Left hindlimb (tissue), 1 donor: ENCODE data around the gene STRN3.
"Not testable (repeated sequence)": the region's sequence is repeated elsewhere in the genome, so short reads cannot be mapped to it uniquely, and the experiment has no call there.

Source experiments
- DNase-seq: peaks from one replicate; pipeline ENCODE4 v3.0.0-alpha.2; 2018

Gene STRN3

DNA sequence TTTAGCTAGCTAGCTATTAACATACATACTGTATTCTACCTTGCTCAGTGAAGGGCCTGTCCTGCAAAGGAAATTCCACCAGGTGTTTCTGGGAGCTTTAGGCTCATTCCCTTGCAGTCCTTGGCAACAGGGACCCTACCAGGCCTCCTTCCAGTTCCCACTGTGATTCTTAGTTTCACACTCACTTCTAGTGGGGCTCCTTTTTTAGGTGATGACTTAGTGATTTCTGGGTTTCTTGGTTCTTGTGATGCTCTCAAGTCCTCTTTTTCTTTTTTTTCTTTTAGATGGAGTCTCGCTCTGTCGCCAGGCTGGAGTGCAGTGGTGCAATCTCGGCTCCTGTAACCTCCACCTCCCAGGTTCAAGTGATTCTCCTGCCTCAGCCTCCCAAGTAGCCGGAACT, 10.4 kb upstream of the STRN3 start:
- no peak for DNase-seq

DNA sequence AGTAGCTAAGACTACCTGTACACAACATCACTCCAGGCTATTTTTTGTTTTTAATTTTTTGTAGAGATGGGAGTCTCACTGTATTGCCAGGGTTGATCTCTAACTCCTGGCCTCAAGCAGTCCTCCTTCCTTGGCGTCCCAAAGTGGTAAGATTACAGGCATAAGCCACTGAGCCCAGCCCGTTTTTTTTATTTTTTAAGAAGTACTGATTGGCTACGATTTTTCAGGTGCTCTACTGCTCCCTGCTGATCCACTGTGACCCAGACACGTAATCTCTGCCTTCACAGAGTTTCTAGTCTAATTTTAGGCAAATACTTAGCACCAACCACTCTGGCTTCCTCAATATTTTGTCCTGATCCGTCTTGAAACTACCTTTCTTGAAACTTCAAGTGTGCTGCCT, 4.3 kb upstream of the STRN3 start:
- DNase-seq = no peak

DNA sequence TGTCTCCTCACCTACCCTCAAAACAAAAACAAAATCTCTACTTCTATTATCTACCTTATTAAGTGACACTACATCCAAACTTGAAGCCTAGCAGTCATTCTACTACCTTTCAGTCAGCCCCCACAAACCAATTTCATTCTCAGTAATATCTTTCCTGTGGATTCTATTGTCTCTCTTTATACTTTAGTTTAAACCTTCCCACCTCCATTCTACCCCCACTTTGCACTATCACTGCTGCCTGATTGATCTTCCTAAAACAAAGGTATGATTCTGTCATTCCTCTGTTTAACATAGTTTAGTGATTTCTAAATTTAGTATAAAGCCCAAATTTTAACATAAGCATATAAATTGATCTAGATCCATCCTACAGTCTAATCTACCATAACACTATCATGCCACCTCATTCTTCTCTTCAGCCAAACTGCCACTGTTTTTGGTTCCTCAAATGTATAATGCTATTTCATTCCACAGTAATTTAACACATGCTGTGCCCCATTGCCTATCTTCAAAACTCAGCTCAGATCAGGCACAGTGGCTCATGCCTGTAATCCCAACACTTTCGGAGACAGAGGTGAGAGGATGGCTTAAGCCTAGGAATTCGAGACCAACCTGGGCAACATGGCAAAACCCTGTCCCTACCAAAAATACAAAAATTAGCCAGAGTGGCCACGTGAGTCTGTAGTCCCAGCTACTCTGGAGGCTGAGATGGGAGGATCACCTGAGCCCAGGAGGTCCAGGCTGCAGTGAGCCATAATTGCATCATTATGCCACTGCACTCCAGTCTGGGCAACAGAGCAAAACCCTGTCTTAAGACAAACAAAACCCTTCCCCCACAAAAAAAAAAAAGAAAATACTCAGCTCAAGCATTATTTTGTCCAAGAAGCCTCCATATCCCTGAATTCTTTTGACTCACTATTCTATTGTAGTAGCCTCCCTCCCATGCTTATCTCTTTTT, 3.1 kb upstream of the STRN3 start:
- no peak for DNase-seq

DNA sequence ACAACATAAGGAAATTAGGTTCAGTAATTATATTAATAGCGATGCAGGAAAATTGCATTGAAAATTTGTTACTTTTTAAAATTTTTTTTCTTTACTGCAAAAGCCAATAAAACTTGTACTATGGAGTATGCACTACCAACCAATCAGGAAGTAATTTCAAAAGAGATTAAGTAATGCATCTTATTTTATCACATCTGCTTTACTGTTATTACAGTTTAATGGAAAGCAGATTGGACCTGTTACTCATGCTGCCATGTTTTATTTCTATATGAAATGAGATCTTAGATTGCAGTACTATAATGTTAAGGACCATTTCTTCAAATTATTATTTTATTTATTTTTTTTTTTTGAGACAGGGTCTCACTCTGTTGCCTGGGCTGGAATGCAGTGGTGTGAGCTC, 1.7 kb upstream of the STRN3 start:
- DNase-seq = no peak

DNA sequence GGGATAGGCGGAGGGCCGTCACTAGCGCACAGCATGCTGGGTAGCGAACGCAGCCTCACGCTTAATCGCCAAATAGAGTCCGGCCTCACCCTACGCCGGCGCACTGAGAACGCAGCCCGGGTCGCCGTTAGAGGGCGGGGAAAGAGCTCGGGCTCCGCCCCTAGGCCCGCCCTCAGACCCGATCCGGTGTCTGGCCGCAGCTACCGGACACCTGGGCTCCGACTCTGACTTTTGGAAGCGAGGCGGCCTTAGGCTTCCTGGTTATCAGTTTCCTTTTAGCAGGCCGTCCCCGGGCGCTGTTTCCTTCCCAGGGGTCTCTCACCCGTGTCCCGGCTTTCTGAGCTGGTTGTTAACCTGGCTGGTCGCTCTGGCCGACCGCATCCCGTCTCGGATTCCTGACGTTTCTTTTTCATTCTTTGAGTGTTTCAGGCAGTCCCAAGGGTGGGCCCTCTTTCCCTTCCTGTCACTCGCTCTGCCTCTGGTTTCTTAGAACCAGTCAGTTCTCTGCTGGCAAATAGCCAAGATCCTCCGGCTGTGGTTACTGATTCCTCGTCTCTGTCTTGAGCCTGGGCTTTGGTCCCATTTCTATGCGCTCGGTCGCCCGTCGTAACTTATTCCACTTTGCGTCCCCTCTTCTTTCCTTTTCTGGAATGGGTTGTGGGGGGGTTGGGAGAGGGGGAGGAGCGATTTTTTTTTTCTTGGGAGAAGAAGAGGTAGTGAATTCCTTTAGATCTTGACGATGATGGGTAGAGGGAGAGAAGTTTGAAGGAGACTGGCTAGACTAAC, 464 bp upstream of the STRN3 start:
- DNase-seq = peak; percentile 98

DNA sequence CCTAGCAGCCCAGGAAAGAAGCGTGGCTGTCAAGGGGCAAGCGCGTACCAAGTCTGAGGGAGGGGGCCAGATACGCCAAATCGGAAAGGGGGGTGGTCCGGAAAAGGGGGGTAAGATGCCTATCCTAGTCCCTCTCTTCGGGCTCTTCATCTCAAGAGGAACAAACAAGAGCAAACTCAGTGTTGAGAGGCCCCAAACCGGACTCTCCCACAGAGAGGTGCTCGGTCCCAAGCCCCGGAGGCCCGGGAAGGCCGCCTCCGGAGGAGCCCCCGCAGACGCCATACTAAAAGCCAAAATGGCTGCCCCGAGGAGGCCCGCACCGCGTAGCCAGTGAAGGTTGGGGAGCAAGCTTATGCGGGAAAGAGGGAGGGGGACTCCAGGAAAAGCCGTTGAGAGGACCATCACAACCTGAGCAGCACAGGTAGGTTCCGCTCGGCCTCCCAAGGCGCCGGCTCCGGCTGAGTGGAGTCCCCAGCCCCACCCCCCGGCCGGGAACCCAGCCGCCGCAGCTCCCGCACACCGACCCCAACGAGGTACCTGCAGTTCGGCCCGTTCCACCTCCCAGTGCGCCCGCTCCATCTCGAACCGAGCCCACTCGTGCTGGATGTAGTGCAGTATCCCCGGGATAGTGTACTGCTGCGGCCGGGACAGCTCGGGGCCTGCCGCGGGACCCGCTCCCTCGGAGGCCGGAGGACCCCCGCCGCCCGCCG, 657 bp downstream of the STRN3 start, which contains the start of gene AP4S1:
Gene AP4S1 (plus strand): TSS at position 283 of the 710 bp plus-strand sequence. CDS start 40,548 bp downstream, outside the sequence.
- DNase-seq = peak; percentile 69

DNA sequence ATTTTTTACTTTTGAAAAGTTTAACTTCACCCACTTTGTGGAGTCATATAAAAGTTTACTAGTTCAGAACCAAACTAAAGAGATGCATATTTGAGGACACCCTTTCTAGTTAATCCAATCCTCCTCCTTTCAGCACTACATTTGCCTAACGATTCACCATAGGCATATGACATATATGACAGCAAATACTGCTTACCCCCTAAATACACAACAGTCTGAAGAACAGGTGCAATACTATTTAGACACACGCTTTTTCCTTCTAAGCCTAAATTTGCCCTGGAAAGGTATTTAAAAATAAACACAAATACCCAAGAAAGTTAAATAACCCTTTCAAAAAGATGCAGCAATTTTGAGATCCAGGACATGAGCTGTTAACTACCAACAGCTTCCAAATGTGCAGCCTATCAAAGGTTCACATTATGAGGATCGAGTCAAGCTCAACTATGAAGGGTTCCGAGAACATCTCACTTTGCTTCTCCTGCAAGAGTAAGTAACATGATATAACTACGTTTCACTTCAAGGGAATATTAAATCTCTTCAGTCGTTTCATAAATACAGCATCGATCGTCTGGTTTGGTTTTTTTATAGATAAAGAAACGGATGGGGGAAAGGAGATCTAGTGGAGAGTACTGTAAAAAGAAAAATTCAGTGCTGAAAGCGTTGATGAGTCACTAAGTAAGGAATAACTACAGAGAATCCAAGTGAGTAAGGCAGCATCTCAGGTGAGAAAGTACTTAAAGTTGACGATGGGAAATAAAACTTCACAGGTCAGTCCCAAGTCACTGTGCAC, 1.4 kb downstream of the STRN3 start:
- no peak for DNase-seq

DNA sequence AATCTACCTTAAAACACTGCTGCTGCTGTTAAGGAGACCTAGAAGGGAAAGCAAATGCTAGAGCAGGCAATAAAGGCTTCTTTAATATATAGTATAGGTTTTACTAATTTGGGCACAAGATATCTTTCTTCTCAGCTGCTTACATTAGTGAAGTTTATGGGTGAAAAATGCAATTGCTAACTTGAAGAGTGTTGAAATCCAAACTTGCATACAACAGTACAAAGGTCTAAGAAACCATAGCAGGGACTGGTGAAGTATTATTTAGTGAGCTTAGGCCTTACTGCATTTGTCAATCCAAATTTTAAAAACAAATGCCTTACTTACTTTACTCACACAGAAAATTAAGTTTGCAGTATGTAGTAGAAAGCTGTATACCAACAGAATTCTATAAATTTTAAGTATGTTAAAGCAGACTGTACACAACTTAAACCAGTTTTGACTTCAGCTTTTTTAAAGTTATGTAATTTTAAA, 2.1 kb downstream of the STRN3 start:
- no peak for DNase-seq

DNA sequence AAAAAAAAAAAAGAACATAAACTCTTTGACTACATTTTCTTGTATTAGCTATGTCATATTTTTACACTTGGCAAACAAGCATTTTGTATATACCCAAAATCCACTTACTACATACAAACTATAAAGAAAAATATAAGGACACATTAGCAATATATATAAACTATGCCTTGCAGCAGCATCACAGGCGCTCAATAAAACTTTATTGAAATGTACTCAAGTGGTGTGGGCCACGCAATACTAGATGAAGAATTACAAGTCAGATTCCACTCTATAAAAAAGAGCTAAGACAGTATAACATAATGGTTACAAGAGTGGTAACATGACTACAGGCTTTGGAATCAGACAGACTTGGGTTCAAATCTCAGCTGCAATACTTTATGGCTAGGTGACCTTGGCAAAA, 3.8 kb downstream of the STRN3 start:
- no peak for DNase-seq

DNA sequence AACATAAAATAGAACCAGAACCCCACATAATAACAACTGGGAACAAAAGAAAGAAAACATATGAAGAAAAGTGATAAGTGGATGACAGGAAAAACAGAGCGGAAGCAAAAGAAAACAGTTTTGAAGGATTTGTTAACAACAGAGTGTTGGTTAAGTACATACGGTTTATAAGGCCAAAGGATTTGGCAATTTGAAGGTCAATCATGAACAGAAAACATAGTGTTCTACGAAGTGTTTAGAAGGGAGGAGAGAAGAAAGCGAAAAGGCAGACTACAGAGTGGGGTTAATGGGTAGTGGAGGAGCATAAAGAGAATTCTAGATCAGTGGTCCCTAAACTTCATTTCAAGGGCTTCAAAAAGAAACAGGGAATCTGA, 4.6 kb downstream of the STRN3 start:
- DNase-seq = no peak

DNA sequence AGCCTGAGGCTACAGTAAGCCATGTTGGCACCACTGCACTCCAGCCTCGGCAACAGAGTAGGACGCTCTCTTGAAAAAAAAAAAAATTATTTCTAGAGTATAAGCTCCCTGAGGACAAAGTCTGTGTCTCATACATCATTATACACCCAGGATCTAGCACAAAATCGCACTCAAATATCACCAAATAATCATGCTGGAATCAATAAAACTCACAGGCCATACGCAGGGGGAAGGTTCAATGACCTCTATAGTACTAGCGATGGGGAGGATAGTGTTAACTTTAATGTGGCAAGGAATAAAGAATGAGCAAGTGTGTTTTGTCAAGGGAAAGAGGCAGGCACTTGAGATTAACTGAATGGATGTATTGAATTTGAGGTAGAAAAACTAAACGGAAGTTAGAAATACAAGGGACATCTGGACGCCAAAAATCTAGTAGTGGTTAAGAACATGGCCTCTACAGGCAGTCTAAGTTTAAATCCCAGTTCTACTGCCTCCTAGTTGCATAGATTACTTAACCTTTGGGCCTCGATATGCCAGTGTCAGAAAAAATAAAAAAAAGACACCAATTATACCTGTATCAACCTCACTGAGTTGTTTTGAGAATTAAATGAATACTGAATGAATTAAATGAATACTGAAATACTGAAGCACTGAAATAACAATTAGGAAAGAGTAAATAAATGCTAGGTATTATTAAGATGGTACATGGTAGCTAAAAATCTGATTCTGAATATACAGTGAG, 5.2 kb downstream of the STRN3 start:
- DNase-seq = no peak

DNA sequence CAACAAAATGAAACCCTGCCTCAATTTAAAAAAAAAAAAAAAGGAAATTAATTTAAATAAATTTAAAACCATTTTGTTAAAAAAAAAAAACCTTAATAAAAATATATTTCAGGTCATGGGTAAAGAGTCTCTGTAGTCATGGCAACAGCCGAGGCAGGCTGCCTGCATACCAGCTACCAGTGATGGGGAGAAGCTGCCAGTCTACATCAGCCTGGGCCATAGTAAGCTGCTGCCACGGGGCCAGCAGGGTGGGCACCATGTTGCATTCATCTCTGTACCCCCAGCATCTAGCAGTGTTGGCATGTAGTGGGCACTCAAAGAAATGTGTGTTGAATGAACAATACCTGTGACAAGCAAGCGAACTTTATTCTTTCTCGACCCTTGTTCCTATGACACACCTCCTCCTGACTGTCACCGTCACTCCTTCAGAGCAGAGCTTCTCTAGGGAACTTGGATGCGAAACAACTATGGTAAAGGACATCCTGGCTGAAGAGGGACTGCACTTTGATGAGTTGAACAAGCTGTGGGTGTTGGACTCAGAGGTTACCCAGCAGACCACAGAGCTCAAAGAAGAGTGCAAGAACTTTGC, 8.0 kb downstream of the STRN3 start:
- DNase-seq = no peak

DNA sequence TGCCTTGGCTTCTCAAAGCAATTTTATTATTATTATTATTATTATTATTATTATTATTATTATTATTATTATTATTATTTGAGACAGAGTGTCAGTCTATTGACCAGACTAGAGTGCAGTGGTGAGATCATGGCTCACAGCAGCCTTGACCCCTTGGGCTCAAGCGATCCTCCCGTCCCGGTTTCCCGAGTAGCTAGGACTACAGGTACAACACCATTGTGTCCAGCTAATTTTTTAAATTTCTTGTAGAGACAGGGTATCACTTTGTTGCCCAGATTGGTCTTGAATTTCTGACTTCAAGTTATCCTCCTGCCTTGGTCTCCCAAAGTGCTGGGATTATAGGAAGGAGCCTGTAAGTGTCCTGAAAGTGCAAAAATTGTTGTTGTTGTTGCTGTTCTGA, 12.3 kb downstream of the STRN3 start:
- no peak for DNase-seq

DNA sequence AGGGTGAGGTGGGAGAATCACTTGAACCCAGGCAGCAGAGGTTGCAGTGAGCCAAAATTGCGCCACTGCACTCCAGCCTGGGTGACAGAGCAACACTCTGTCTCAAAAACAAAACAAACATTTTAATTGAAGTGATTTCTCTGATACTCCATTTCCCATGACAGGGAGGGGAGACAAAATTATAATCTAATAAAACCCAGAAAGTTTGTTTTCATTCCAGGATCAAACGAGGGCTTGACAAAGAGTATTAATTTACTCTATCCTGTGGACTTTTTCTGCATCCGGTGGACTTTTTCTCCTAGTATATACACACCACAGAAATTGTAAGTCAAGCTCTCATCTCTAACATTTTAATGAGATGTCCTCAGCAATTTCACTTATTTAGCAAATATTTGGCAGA, 15.2 kb downstream of the STRN3 start:
- no peak for DNase-seq

DNA sequence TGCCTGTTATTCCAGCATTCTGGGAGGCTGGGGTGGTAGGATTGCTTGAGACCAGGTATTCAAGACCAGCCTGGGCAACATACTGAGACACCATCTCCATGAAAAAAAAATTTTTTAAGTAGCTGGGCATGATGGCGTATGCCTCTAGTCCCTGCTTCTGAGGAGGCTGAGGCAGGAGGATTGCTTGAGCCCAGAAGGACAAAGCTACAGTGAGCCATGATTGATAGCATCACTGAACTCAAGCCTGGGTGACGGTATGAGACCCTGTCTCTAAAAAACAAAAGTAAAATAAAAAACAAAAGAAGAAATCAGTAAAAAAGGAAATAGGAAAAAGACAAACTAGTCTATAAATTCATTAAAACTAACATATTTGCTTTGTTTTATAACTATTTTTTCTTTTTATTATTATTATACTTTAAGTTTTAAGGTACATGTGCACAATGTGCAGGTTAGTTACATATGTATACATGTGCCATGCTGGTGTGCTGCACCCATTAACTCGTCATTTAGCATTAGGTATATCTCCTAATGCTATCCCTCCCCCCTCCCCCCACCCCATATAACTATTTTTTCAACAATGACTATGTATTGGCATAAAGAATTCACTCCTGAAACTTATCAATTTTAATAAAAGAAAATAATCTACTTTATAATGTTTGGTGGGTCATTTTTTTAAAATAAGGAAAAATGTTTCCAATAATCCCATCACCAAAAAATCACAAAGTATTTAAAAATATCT, 16.2 kb downstream of the STRN3 start:
- no peak for DNase-seq

DNA sequence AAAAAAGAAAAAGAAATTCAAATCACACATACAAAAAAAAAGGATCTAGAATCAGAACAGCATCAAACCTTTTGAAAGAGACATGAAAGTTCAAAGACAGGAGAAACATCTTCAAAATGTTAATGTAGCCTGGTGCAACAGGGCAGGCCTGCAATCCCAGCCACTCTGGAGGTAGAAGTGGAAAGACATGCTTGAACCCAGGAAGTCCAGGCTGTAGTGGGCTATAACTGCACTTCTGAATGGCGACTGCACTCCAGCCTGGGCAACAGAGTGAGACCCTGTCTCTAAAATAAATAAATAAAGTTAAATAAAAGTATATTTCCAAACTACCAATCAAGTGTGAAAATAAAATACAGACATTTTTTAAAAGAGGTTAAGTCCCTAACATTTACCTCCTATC, 19.5 kb downstream of the STRN3 start:
- no peak for DNase-seq

DNA sequence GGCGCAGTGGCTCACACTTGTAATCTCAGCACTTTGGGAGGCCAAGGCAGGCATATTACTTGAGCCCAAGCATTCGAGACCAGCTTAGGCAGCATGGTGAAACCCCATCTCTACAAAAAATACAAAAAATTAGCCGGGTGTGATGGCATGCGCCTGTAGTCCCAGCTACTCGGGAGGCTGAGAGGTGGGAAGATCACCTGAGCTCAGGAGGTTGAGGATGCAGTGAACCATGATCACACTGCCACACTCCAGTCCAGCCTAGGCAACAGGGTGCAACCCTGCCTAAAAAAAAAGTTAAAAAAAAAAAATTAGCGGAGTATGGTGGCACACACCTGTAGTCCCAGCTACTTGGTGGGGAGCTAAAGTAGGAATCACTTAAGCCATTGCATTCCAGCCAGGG, 22.2 kb downstream of the STRN3 start:
- not testable (repeated sequence) for DNase-seq

DNA sequence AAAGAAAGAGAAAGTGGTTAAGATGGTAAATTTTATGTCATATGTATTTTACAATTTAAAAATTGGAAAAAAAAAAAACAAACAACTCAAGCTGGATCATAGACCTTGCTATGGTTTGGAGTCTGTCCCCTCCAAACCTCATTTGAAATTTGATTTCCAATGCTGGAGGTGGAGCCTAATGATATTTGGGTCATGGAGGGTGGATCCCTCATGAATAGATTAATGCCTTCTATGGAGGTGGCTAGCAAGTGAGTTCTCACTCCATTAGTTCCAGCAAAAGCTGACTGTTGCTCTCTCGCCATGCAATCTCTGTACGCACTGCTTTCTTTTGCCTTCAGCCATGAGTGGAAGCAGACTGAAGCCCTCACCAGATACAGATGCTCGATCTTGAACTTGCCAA, 22.9 kb downstream of the STRN3 start:
- no peak for DNase-seq

DNA sequence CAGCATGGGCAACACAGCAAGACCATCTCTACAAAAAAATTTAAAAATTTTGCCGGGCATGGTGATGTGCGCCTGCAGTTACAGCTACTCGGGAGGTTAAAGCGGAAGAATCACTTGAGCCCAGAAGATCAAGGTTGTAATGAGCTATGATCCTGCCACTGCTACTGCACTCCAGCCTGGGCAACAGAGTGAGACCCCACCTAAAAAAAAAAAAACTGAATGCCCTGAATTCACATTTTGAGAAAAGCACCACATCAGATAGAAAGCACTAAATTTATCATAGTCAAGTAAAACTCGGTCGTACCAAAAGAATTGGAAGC, 24.9 kb downstream of the STRN3 start:
- no peak for DNase-seq

DNA sequence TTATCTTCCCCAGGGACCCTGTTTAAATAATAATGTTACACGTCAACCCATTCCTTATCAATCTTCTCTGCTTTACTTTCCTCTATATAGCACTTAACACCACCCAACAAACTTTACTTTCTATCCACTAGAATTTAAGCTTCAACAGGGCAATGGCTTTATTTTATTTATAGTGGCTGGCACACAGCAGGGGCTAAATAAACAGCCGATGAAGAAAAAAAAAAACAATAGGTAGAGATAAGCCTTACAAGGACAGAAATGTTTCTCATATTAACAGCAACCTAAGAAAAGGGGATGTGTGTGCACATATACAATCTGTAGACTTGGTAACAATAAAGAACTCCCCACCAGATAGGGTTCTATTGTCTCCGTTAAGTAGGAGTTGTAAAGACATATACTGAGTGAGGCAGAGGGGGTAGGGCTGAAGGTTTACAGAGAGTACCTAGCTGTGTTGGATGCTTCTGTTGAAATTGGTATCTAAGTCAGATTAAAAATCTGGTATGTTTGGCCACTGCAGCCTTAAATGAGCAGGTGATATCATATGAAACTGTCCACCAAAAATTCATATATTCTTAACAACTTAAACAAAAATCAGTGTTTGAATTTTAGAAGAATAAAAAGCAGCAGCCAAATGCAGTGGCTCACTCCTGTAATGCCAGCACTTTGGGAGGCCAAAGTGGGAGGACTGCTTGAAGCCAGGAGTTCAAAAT, 25.4 kb downstream of the STRN3 start:
- no peak for DNase-seq
